GM12801 (cell line): ENCODE data around the gene CWC27.

Experiments used
- TF ChIP-seq, protein P1 (sequence below): IDR thresholded peaks from one replicate; pipeline ENCODE4 v1.5.1; 2011; ENCODE audit warnings: control low read depth; ENCODE audit not compliant: insufficient read length; ENCODE audit errors: extremely low read depth

Gene CWC27

DNA sequence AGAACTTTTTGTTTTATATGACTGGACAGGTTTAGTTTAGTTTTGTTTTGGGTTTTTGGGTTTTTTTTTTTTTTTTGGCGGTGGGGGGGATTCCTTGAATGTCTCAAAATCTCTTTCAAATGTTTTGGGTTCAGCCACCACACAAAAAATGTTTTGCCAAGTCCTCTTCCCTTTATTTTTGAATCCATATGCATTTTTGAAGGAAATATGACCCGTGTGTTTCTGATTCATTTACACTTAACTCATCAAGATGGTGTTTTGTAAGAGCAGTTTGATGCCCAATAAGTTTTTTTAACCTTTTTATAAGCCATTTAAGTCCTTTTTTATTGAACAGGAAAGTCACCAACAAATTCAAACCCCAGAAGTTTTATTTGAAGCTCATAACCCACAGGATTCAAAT lies 209.8 kb downstream of the CWC27 start:
- TF ChIP-seq, protein P1, sequence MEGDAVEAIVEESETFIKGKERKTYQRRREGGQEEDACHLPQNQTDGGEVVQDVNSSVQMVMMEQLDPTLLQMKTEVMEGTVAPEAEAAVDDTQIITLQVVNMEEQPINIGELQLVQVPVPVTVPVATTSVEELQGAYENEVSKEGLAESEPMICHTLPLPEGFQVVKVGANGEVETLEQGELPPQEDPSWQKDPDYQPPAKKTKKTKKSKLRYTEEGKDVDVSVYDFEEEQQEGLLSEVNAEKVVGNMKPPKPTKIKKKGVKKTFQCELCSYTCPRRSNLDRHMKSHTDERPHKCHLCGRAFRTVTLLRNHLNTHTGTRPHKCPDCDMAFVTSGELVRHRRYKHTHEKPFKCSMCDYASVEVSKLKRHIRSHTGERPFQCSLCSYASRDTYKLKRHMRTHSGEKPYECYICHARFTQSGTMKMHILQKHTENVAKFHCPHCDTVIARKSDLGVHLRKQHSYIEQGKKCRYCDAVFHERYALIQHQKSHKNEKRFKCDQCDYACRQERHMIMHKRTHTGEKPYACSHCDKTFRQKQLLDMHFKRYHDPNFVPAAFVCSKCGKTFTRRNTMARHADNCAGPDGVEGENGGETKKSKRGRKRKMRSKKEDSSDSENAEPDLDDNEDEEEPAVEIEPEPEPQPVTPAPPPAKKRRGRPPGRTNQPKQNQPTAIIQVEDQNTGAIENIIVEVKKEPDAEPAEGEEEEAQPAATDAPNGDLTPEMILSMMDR = no peak

- TF ChIP-seq, protein P1 = no peak
Observed at GRCh38 chr5:64979531-64979930, 210.8 kb downstream of the CWC27 start.

DNA sequence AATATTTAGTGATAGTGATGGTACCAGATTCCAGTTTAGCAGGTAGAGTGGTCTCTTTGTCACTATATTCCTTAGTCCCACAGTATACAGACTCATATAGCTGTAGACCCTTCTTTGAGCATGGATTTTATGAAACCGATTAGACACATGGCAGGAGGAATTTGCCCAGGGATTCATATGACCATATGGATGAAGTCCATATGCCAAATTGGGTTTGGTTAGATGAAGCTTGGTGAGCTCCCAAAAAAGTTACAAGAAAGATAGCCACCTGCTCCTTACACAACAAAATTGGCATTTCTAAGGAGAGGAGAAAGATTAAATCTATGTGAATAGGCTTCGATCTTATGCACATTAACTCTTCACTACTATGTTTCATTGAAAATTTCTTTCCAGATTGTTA lies 211.4 kb downstream of the CWC27 start:
- TF ChIP-seq, protein P1 = no peak

GRCh38 chr5:64987768-64988167 lies 219.0 kb downstream of the CWC27 start:
- TF ChIP-seq, protein P1 = no peak

GRCh38 chr5:65009207-65009606 lies 240.5 kb downstream of the CWC27 start:
- TF ChIP-seq, protein P1 = no peak

DNA sequence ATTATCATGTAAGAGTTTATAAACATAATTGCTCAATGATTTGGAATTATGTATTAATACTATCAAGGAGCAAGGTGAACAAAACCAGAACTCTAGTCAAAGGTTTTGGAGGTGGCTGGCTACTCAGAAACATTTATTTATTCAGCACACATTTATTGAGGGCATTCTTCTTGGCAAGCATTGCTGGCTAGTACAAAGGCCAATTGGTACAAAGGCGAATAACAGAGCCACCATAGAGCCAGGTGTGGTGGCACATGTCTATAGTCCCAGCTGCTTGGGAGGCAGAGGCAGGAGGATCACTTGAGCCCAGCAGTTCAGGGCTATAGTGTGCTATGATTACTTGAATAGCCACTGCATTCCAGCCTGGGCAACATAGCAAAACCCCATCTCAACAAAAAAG lies 242.1 kb downstream of the CWC27 start:
- TF ChIP-seq, protein P1 = no peak

GRCh38 chr5:65012301-65012892 lies 243.7 kb downstream of the CWC27 start:
- TF ChIP-seq, protein P1 = no peak
